H1 (cell line): ENCODE measurements around the gene ATG5. TPM values are rescaled to one million over a fixed set of nuclear protein-coding genes. Genes with fewer than 3 reads are reported as not detected.

Experiments used
- CTCF ChIA-PET: fragments of 300-600 bp; sonication (Branson Sonifier 250); formaldehyde crosslinking; loops from one replicate; lab custom pipeline; 2021; ENCODE audit not compliant: partially characterized antibody; lab: Charles Lee
- POLR2A ChIA-PET: fragments of 300-600 bp; sonication (Branson Sonifier 250); formaldehyde crosslinking; loops from one replicate; lab custom pipeline; 2021; ENCODE audit warnings: inconsistent platforms; ENCODE audit not compliant: partially characterized antibody; lab: Charles Lee
- DNase-seq, 2 experiments: peaks; one replicate each; pipeline versions ENCODE4 v3.0.0 to v3.0.0-alpha.2; 2010 to 2022; ENCODE audit warnings: low spot score in 2 of 2, low read depth in 1 of 2, mixed read lengths in 1 of 2
- FAIRE-seq: peaks from 2 replicates; lab custom pipeline; 2011; peaks lifted over from hg19 to GRCh38; lab: Jason Lieb, UNC
- H2AFZ ChIP-seq: 2 replicates; pipeline ENCODE4 v1.8.1; 2012; ENCODE audit warnings: low read length, inconsistent platforms
- H2AK5ac ChIP-seq: 2 replicates; pipeline ENCODE4 v1.6.1; 2013; ENCODE audit warnings: low read depth, low read length
- H2BK120ac ChIP-seq: replicated peaks from 2 replicates; pipeline ENCODE3; 2013; ENCODE audit warnings: low read depth, low read length, inconsistent platforms
- H2BK12ac ChIP-seq: 2 replicates; pipeline ENCODE4 v1.6.1; 2013; ENCODE audit warnings: low read depth, low read length
- H2BK15ac ChIP-seq: 2 replicates; pipeline ENCODE4 v1.6.1; 2013; ENCODE audit warnings: low read length
- H2BK20ac ChIP-seq: 2 replicates; pipeline ENCODE4 v1.6.1; 2013; ENCODE audit warnings: low read length
- H2BK5ac ChIP-seq: 2 replicates; pipeline ENCODE4 v1.6.1; 2013; ENCODE audit warnings: low read depth, low read length
- H3K14ac ChIP-seq: 2 replicates; pipeline ENCODE4 v1.6.1; 2013; ENCODE audit warnings: inconsistent platforms; ENCODE audit not compliant: insufficient read length
- H3K18ac ChIP-seq: 2 replicates; pipeline ENCODE4 v1.6.1; 2013; ENCODE audit warnings: low read length; ENCODE audit errors: extremely low read depth
- H3K23ac ChIP-seq: 2 replicates; pipeline ENCODE4 v1.6.1; 2013; ENCODE audit warnings: inconsistent platforms; ENCODE audit not compliant: insufficient read length
- H3K23me2 ChIP-seq: 2 replicates; pipeline ENCODE4 v1.6.1; 2013; ENCODE audit warnings: low read depth, low read length
- H3K27ac ChIP-seq: 2 replicates; pipeline ENCODE4 v1.6.1; 2011; ENCODE audit warnings: low read depth, low read length, inconsistent platforms
- H3K27me3 ChIP-seq, 4 experiments: replicated peaks in 1 of 4; 1 replicate in 1 of 4; 2 replicates in 3 of 4; pipeline versions ENCODE4 v1.6.1 to v1.8.1; 2011 to 2013; ENCODE audit warnings: low read length in 3 of 4, mild to moderate bottlenecking in 3 of 4, inconsistent platforms in 2 of 4, mixed read lengths in 2 of 4, moderate library complexity in 1 of 4; ENCODE audit not compliant: control insufficient read depth in 3 of 4, insufficient read depth in 3 of 4; ENCODE audit errors: extremely low read depth in 1 of 4
- H3K36me3 ChIP-seq, 4 experiments: 2 replicates each; pipeline versions ENCODE4 v1.6.1 to v1.8.1; 2011 to 2013; ENCODE audit warnings: mild to moderate bottlenecking in 4 of 4, low read length in 3 of 4, moderate library complexity in 2 of 4, control low read depth in 1 of 4, inconsistent platforms in 1 of 4; ENCODE audit not compliant: insufficient read depth in 4 of 4, control insufficient read depth in 2 of 4
- H3K4ac ChIP-seq: replicated peaks from 2 replicates; pipeline ENCODE3; 2013; ENCODE audit warnings: low read length, low read depth, mixed read lengths, inconsistent platforms; ENCODE audit not compliant: insufficient read length
- H3K4me1 ChIP-seq, 4 experiments: replicated peaks in 1 of 4; 1 replicate in 1 of 4; 2 replicates in 3 of 4; pipeline versions ENCODE4 v1.6.1 to v1.8.1; 2011 to 2013; ENCODE audit warnings: low read length in 3 of 4, inconsistent platforms in 2 of 4, mixed read lengths in 1 of 4; ENCODE audit not compliant: insufficient read depth in 4 of 4, control insufficient read depth in 3 of 4
- H3K4me2 ChIP-seq, 2 experiments: 2 replicates each; pipeline versions ENCODE4 v1.6.1 to v1.8.1; 2011 to 2013; ENCODE audit warnings: low read depth in 2 of 2, low read length in 2 of 2, control low read depth in 1 of 2, inconsistent platforms in 1 of 2, mild to moderate bottlenecking in 1 of 2; ENCODE audit not compliant: insufficient read depth in 1 of 2
- H3K4me3 ChIP-seq, 4 experiments: fragments of 200-600, 300-600 bp in 1 of 4; sonication (generic), shearing (Covaris generic), sonication (Bioruptor Twin) in 1 of 4; 2 replicates each; pipeline versions ENCODE4 v1.5.1 to v1.8.1; 2011 to 2016; ENCODE audit warnings: low read length in 4 of 4, low read depth in 3 of 4, control low read depth in 2 of 4, inconsistent platforms in 2 of 4, mild to moderate bottlenecking in 2 of 4, mixed read lengths in 1 of 4, moderate library complexity in 1 of 4; ENCODE audit not compliant: insufficient read depth in 2 of 4; ENCODE audit errors: extremely low read depth in 1 of 4
- H3K56ac ChIP-seq: replicated peaks from 2 replicates; pipeline ENCODE3; 2013; ENCODE audit warnings: low read depth, mild to moderate bottlenecking, mixed read lengths, low read length, inconsistent platforms; ENCODE audit not compliant: insufficient read length
- H3K79me1 ChIP-seq: 2 replicates; pipeline ENCODE4 v1.6.1; 2013; ENCODE audit warnings: low read depth, low read length, control low read depth
- H3K79me2 ChIP-seq, 2 experiments: 2 replicates each; pipeline versions ENCODE4 v1.6.1 to v1.8.1; 2012 to 2013; ENCODE audit warnings: low read length in 2 of 2, mild to moderate bottlenecking in 2 of 2, inconsistent platforms in 1 of 2; ENCODE audit not compliant: insufficient read depth in 2 of 2, control insufficient read depth in 1 of 2
- H3K9ac ChIP-seq, 4 experiments: replicated peaks in 1 of 4; 1 replicate in 1 of 4; 2 replicates in 3 of 4; pipeline versions ENCODE4 v1.6.1 to v1.8.1; 2011 to 2013; ENCODE audit warnings: low read depth in 3 of 4, low read length in 3 of 4, control low read depth in 2 of 4, mild to moderate bottlenecking in 2 of 4, moderate library complexity in 2 of 4, inconsistent platforms in 1 of 4; ENCODE audit errors: extremely low read depth in 1 of 4
- H3K9me3 ChIP-seq, 2 experiments: 2 replicates each; pipeline versions ENCODE4 v1.6.1 to v1.8.1; 2012 to 2013; ENCODE audit warnings: mild to moderate bottlenecking in 2 of 2, moderate library complexity in 2 of 2, control low read depth in 1 of 2, inconsistent platforms in 1 of 2, low read depth in 1 of 2, low read length in 1 of 2, mixed read lengths in 1 of 2; ENCODE audit not compliant: insufficient read depth in 2 of 2
- H4K20me1 ChIP-seq, 2 experiments: replicated peaks in 1 of 2; 2 replicates each; pipeline versions ENCODE3 to v1.8.1; 2011 to 2013; ENCODE audit warnings: inconsistent platforms in 2 of 2, low read length in 2 of 2, mild to moderate bottlenecking in 1 of 2; ENCODE audit not compliant: insufficient read depth in 2 of 2, control insufficient read depth in 1 of 2
- H4K5ac ChIP-seq: 2 replicates; pipeline ENCODE4 v1.6.1; 2013; ENCODE audit warnings: low read length, low read depth, mixed read lengths, inconsistent platforms; ENCODE audit not compliant: insufficient read length
- H4K8ac ChIP-seq: 2 replicates; pipeline ENCODE4 v1.8.0; 2013; ENCODE audit warnings: mild to moderate bottlenecking, moderate library complexity, low read length, inconsistent platforms; ENCODE audit not compliant: insufficient read depth; ENCODE audit errors: extremely low read depth
- H4K91ac ChIP-seq: replicated peaks from 2 replicates; pipeline ENCODE3; 2013; ENCODE audit warnings: low read length, mixed read lengths, inconsistent platforms; ENCODE audit not compliant: insufficient read length
- CREB1 ChIP-seq: IDR thresholded peaks from 2 replicates; pipeline ENCODE4 v1.6.1; 2012; ENCODE audit warnings: inconsistent platforms
- EZH2 ChIP-seq: fragments of 200-600 bp; sonication (generic); IDR thresholded peaks from 2 replicates; pipeline ENCODE4 v1.7.1; 2012; ENCODE audit warnings: low read depth, mild to moderate bottlenecking, moderate library complexity, low read length, inconsistent platforms; ENCODE audit not compliant: severe bottlenecking
- MAFK ChIP-seq: IDR thresholded peaks from 2 replicates; pipeline ENCODE4 v1.6.1; 2012; ENCODE audit warnings: low read depth, mild to moderate bottlenecking, improper control_type of control experiment, low read length
- NRF1 ChIP-seq: IDR thresholded peaks from 2 replicates; pipeline ENCODE4 v1.6.1; 2011; ENCODE audit warnings: mild to moderate bottlenecking, low read depth, low read length, improper control_type of control experiment
- SP4 ChIP-seq: IDR thresholded peaks from 2 replicates; pipeline ENCODE4 v1.6.1; 2012; ENCODE audit warnings: low read length, inconsistent platforms
- SRF ChIP-seq: IDR thresholded peaks from 2 replicates; pipeline ENCODE4 v1.6.1; 2011; ENCODE audit warnings: mild to moderate bottlenecking, low read depth, low read length, moderate library complexity
- YY1 ChIP-seq: IDR thresholded peaks from 2 replicates; pipeline ENCODE4 v1.6.1; 2011; ENCODE audit warnings: low read depth, mild to moderate bottlenecking, low read length
- WGBS, 2 experiments: shearing (Covaris generic) in 1 of 2; methylation state at CpG; one replicate each; pipeline versions ENCODE4 v1.1.6 to v1.1.7; 2013 to 2015; ENCODE audit warnings: low lambda C conversion rate in 2 of 2, mixed read lengths in 2 of 2, inconsistent platforms in 1 of 2, low coverage in 1 of 2, missing lambda C conversion rate in 1 of 2; ENCODE audit not compliant: insufficient replicate concordance in 2 of 2, insufficient coverage in 1 of 2, insufficient read length in 1 of 2; ENCODE audit errors: extremely low coverage in 1 of 2, missing lambda C conversion rate in 1 of 2; 5-methylcytosine and 5-hydroxymethylcytosine counted together
- polyA plus RNA-seq, 7 experiments: library from polyadenylated mRNA; depleted of rRNA in 3 of 7; stranded (reverse) in 5 of 7; unstranded in 2 of 7; fragments of >200 nt in 5 of 7; fragments of 200-250 nt in 2 of 7; gene quantifications; 1 replicate in 5 of 7; 2 replicates in 1 of 7; 4 replicates in 1 of 7; pipeline versions ENCODE4 v1.2.1 to v1.2.3, GENCODE V29; 2011 to 2013; ENCODE audit warnings: missing spikeins in 2 of 7, mixed read lengths in 2 of 7
- total RNA-seq: library from RNA; stranded (reverse); fragmentation: NEBNext Ultra II Directional; extraction: Animal tissue kit (Norgen Biotek cat#: 25700); gene quantifications from 2 replicates; pipeline ENCODE4 v1.2.1, GENCODE V29; 2021
- TF ChIP-seq, protein P1 (sequence below), 3 experiments: IDR thresholded peaks; 1 replicate in 2 of 3; 2 replicates in 1 of 3; pipeline versions ENCODE4 v1.5.1 to v1.6.1; 2011; ENCODE audit warnings: low read length in 3 of 3, mild to moderate bottlenecking in 3 of 3, inconsistent platforms in 2 of 3, low read depth in 1 of 3, moderate library complexity in 1 of 3; ENCODE audit not compliant: insufficient read depth in 1 of 3; ENCODE audit errors: control extremely low read depth in 1 of 3
- TF ChIP-seq, protein P2 (sequence below): IDR thresholded peaks from 2 replicates; pipeline ENCODE4 v1.6.1; 2011; ENCODE audit warnings: low read depth, mild to moderate bottlenecking, low read length; ENCODE audit not compliant: insufficient read depth

The ATG5 gene
- total and polyA plus RNA-seq, 2 of the 8 experiments (the other 6 are each of a cell fraction or from before 2014, with no cell fraction given), result 18.2 to 39.0 TPM

DNA sequence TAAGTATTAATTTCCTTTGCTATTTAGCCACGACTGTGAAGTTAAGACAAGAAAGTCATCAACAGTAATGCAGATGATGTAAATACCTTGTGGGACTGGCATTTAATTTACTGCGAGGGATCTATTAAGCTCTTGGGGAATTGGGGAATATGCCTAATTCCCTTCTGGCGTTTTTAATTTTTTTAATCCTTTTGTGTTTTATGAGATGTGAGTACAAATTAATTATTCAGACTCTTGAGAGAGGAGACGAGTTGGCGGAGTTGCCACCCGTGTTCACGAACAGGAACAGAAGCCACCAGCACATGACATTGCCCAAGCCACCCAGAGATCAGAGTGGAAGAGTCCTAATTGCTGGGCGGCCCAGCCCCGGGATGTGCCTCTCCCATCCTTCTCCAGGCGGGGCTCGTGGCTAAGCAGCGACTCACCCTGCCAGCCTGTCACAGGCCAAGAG is 34.4 kb upstream of the ATG5 start:
- H4K8ac ChIP-seq, result no peak overlapping the region
- H3K27ac ChIP-seq, result no peak overlapping the region
- no peaks in the 10 kb centered on the region for H3K9me3 ChIP-seq
- no peaks in the 10 kb centered on the region for H4K20me1 ChIP-seq
- H2BK20ac ChIP-seq, result no peak overlapping the region
- no peak overlapping the region; the same call in 1 of the 2 replicates for H2BK5ac ChIP-seq
- FAIRE-seq (no peak), DNase-seq (no peak)
- WGBS, 2 experiments, result 40% methylated on average over 12 of the region's 12 CpGs; no CpG with 5 or more reads in 1 of the 2 experiments
- H2AFZ ChIP-seq, result peak overlapping the region; percentile 43; the same call in 1 of the 2 replicates
- no peak overlapping the region for H3K23ac ChIP-seq
- H3K14ac ChIP-seq, result no peak overlapping the region
- 0 out of 2 replicates have a peak overlapping the region, but pooled peaks have one; percentile 13 for H3K18ac ChIP-seq
- peaks cover 0 to 2% (median 0%) of the 10 kb centered on the region in 4 experiments; a peak in 1 of 7 replicates for H3K4me1 ChIP-seq
- peak overlapping the region; percentile 55; the same call in 1 of the 2 replicates for H2BK12ac ChIP-seq
- no peaks in the 10 kb centered on the region for H3K79me1 ChIP-seq
- H3K23me2 ChIP-seq, result peaks cover 8% of the 10 kb centered on the region; the same call in 1 of the 2 replicates
- no peak overlapping the region for H2AK5ac ChIP-seq
- H3K56ac ChIP-seq, result no peak overlapping the region
- H3K4ac ChIP-seq, result no peak overlapping the region
- H2BK120ac ChIP-seq, result no peak overlapping the region
- no peak overlapping the region for H4K91ac ChIP-seq
- H3K36me3 ChIP-seq, result no peaks in the 10 kb centered on the region
- H3K79me2 ChIP-seq, result no peaks in the 10 kb centered on the region
- no peak overlapping the region for H2BK15ac ChIP-seq
- POLR2A ChIA-PET, result interaction anchor here (1.5 to 1.6 kb wide), 2 partner anchors 10 to 620 kb away, joined by 3 to 5 read pairs; no protein-coding TSS in a partner anchor
- H3K4me3 ChIP-seq, result peak overlapping the region in 3 of 4 experiments; percentile 16 to 69 (median 29); a peak in 7 of 8 replicates
- no peak overlapping the region for H4K5ac ChIP-seq
- peaks cover 0 to 10% (median 7%) of the 10 kb centered on the region in 4 experiments; a peak in 5 of 7 replicates for H3K27me3 ChIP-seq
- H3K4me2 ChIP-seq, result peak overlapping the region; percentile 74 to 76
- CTCF ChIA-PET, result interaction anchor here (0.7 to 2.9 kb wide), 16 partner anchors 9 to 385 kb away, joined by 3 to 24 read pairs (median 4); no protein-coding TSS in a partner anchor
- no peak overlapping the region for H3K9ac ChIP-seq
- TF ChIP-seq, protein P1, sequence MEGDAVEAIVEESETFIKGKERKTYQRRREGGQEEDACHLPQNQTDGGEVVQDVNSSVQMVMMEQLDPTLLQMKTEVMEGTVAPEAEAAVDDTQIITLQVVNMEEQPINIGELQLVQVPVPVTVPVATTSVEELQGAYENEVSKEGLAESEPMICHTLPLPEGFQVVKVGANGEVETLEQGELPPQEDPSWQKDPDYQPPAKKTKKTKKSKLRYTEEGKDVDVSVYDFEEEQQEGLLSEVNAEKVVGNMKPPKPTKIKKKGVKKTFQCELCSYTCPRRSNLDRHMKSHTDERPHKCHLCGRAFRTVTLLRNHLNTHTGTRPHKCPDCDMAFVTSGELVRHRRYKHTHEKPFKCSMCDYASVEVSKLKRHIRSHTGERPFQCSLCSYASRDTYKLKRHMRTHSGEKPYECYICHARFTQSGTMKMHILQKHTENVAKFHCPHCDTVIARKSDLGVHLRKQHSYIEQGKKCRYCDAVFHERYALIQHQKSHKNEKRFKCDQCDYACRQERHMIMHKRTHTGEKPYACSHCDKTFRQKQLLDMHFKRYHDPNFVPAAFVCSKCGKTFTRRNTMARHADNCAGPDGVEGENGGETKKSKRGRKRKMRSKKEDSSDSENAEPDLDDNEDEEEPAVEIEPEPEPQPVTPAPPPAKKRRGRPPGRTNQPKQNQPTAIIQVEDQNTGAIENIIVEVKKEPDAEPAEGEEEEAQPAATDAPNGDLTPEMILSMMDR (IDR thresholded peaks at IDR 0.05; ENCODE audit: control extremely low read depth in 1 of 3, insufficient read depth in 1 of 3, low read depth in 1 of 3, low read length in 3 of 3), result no peak
- TF ChIP-seq EZH2 (no peak), CREB1 (no peak), SP4 (no peak), SRF (no peak), YY1 (no peak), MAFK (no peak), NRF1 (no peak)
- TF ChIP-seq, protein P2, sequence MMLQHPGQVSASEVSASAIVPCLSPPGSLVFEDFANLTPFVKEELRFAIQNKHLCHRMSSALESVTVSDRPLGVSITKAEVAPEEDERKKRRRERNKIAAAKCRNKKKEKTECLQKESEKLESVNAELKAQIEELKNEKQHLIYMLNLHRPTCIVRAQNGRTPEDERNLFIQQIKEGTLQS, result no peak
